H1 (cell line): Measurements from ENCODE around the gene KLHDC8B. TPM values are rescaled to one million over a fixed set of nuclear protein-coding genes. Genes with fewer than 3 reads are reported as not detected.

Source experiments
- CTCF ChIA-PET: fragments of 300-600 bp; sonication (Branson Sonifier 250); formaldehyde crosslinking; loops from one replicate; lab custom pipeline; 2021; ENCODE audit not compliant: partially characterized antibody; lab: Charles Lee
- POLR2A ChIA-PET: fragments of 300-600 bp; sonication (Branson Sonifier 250); formaldehyde crosslinking; loops from one replicate; lab custom pipeline; 2021; ENCODE audit warnings: inconsistent platforms; ENCODE audit not compliant: partially characterized antibody; lab: Charles Lee
- DNase-seq, 2 experiments: peaks; one replicate each; pipeline versions ENCODE4 v3.0.0 to v3.0.0-alpha.2; 2010 to 2022; ENCODE audit warnings: low spot score in 2 of 2, low read depth in 1 of 2, mixed read lengths in 1 of 2
- FAIRE-seq: peaks from 2 replicates; lab custom pipeline; 2011; peaks lifted over from hg19 to GRCh38; lab: Jason Lieb, UNC
- H2AFZ ChIP-seq: 2 replicates; pipeline ENCODE4 v1.8.1; 2012; ENCODE audit warnings: low read length, inconsistent platforms
- H2AK5ac ChIP-seq: 2 replicates; pipeline ENCODE4 v1.6.1; 2013; ENCODE audit warnings: low read depth, low read length
- H2BK120ac ChIP-seq: replicated peaks from 2 replicates; pipeline ENCODE3; 2013; ENCODE audit warnings: low read depth, low read length, inconsistent platforms
- H2BK12ac ChIP-seq: 2 replicates; pipeline ENCODE4 v1.6.1; 2013; ENCODE audit warnings: low read depth, low read length
- H2BK15ac ChIP-seq: 2 replicates; pipeline ENCODE4 v1.6.1; 2013; ENCODE audit warnings: low read length
- H2BK20ac ChIP-seq: 2 replicates; pipeline ENCODE4 v1.6.1; 2013; ENCODE audit warnings: low read length
- H2BK5ac ChIP-seq: 2 replicates; pipeline ENCODE4 v1.6.1; 2013; ENCODE audit warnings: low read depth, low read length
- H3K14ac ChIP-seq: 2 replicates; pipeline ENCODE4 v1.6.1; 2013; ENCODE audit warnings: inconsistent platforms; ENCODE audit not compliant: insufficient read length
- H3K18ac ChIP-seq: 2 replicates; pipeline ENCODE4 v1.6.1; 2013; ENCODE audit warnings: low read length; ENCODE audit errors: extremely low read depth
- H3K23ac ChIP-seq: 2 replicates; pipeline ENCODE4 v1.6.1; 2013; ENCODE audit warnings: inconsistent platforms; ENCODE audit not compliant: insufficient read length
- H3K23me2 ChIP-seq: 2 replicates; pipeline ENCODE4 v1.6.1; 2013; ENCODE audit warnings: low read depth, low read length
- H3K27ac ChIP-seq: 2 replicates; pipeline ENCODE4 v1.6.1; 2011; ENCODE audit warnings: low read depth, low read length, inconsistent platforms
- H3K27me3 ChIP-seq, 4 experiments: replicated peaks in 1 of 4; 1 replicate in 1 of 4; 2 replicates in 3 of 4; pipeline versions ENCODE4 v1.6.1 to v1.8.1; 2011 to 2013; ENCODE audit warnings: low read length in 3 of 4, mild to moderate bottlenecking in 3 of 4, inconsistent platforms in 2 of 4, mixed read lengths in 2 of 4, moderate library complexity in 1 of 4; ENCODE audit not compliant: control insufficient read depth in 3 of 4, insufficient read depth in 3 of 4; ENCODE audit errors: extremely low read depth in 1 of 4
- H3K36me3 ChIP-seq, 4 experiments: 2 replicates each; pipeline versions ENCODE4 v1.6.1 to v1.8.1; 2011 to 2013; ENCODE audit warnings: mild to moderate bottlenecking in 4 of 4, low read length in 3 of 4, moderate library complexity in 2 of 4, control low read depth in 1 of 4, inconsistent platforms in 1 of 4; ENCODE audit not compliant: insufficient read depth in 4 of 4, control insufficient read depth in 2 of 4
- H3K4ac ChIP-seq: replicated peaks from 2 replicates; pipeline ENCODE3; 2013; ENCODE audit warnings: low read length, low read depth, mixed read lengths, inconsistent platforms; ENCODE audit not compliant: insufficient read length
- H3K4me1 ChIP-seq, 4 experiments: replicated peaks in 1 of 4; 1 replicate in 1 of 4; 2 replicates in 3 of 4; pipeline versions ENCODE4 v1.6.1 to v1.8.1; 2011 to 2013; ENCODE audit warnings: low read length in 3 of 4, inconsistent platforms in 2 of 4, mixed read lengths in 1 of 4; ENCODE audit not compliant: insufficient read depth in 4 of 4, control insufficient read depth in 3 of 4
- H3K4me2 ChIP-seq, 2 experiments: 2 replicates each; pipeline versions ENCODE4 v1.6.1 to v1.8.1; 2011 to 2013; ENCODE audit warnings: low read depth in 2 of 2, low read length in 2 of 2, control low read depth in 1 of 2, inconsistent platforms in 1 of 2, mild to moderate bottlenecking in 1 of 2; ENCODE audit not compliant: insufficient read depth in 1 of 2
- H3K4me3 ChIP-seq, 4 experiments: fragments of 200-600, 300-600 bp in 1 of 4; sonication (generic), shearing (Covaris generic), sonication (Bioruptor Twin) in 1 of 4; 2 replicates each; pipeline versions ENCODE4 v1.5.1 to v1.8.1; 2011 to 2016; ENCODE audit warnings: low read length in 4 of 4, low read depth in 3 of 4, control low read depth in 2 of 4, inconsistent platforms in 2 of 4, mild to moderate bottlenecking in 2 of 4, mixed read lengths in 1 of 4, moderate library complexity in 1 of 4; ENCODE audit not compliant: insufficient read depth in 2 of 4; ENCODE audit errors: extremely low read depth in 1 of 4
- H3K56ac ChIP-seq: replicated peaks from 2 replicates; pipeline ENCODE3; 2013; ENCODE audit warnings: low read depth, mild to moderate bottlenecking, mixed read lengths, low read length, inconsistent platforms; ENCODE audit not compliant: insufficient read length
- H3K79me1 ChIP-seq: 2 replicates; pipeline ENCODE4 v1.6.1; 2013; ENCODE audit warnings: low read depth, low read length, control low read depth
- H3K79me2 ChIP-seq, 2 experiments: 2 replicates each; pipeline versions ENCODE4 v1.6.1 to v1.8.1; 2012 to 2013; ENCODE audit warnings: low read length in 2 of 2, mild to moderate bottlenecking in 2 of 2, inconsistent platforms in 1 of 2; ENCODE audit not compliant: insufficient read depth in 2 of 2, control insufficient read depth in 1 of 2
- H3K9ac ChIP-seq, 4 experiments: replicated peaks in 1 of 4; 1 replicate in 1 of 4; 2 replicates in 3 of 4; pipeline versions ENCODE4 v1.6.1 to v1.8.1; 2011 to 2013; ENCODE audit warnings: low read depth in 3 of 4, low read length in 3 of 4, control low read depth in 2 of 4, mild to moderate bottlenecking in 2 of 4, moderate library complexity in 2 of 4, inconsistent platforms in 1 of 4; ENCODE audit errors: extremely low read depth in 1 of 4
- H3K9me3 ChIP-seq, 2 experiments: 2 replicates each; pipeline versions ENCODE4 v1.6.1 to v1.8.1; 2012 to 2013; ENCODE audit warnings: mild to moderate bottlenecking in 2 of 2, moderate library complexity in 2 of 2, control low read depth in 1 of 2, inconsistent platforms in 1 of 2, low read depth in 1 of 2, low read length in 1 of 2, mixed read lengths in 1 of 2; ENCODE audit not compliant: insufficient read depth in 2 of 2
- H4K20me1 ChIP-seq, 2 experiments: replicated peaks in 1 of 2; 2 replicates each; pipeline versions ENCODE3 to v1.8.1; 2011 to 2013; ENCODE audit warnings: inconsistent platforms in 2 of 2, low read length in 2 of 2, mild to moderate bottlenecking in 1 of 2; ENCODE audit not compliant: insufficient read depth in 2 of 2, control insufficient read depth in 1 of 2
- H4K5ac ChIP-seq: 2 replicates; pipeline ENCODE4 v1.6.1; 2013; ENCODE audit warnings: low read length, low read depth, mixed read lengths, inconsistent platforms; ENCODE audit not compliant: insufficient read length
- H4K8ac ChIP-seq: 2 replicates; pipeline ENCODE4 v1.8.0; 2013; ENCODE audit warnings: mild to moderate bottlenecking, moderate library complexity, low read length, inconsistent platforms; ENCODE audit not compliant: insufficient read depth; ENCODE audit errors: extremely low read depth
- H4K91ac ChIP-seq: replicated peaks from 2 replicates; pipeline ENCODE3; 2013; ENCODE audit warnings: low read length, mixed read lengths, inconsistent platforms; ENCODE audit not compliant: insufficient read length
- BCL11A ChIP-seq, 2 experiments: IDR thresholded peaks; one replicate each; pipeline ENCODE4 v1.6.1; 2011; ENCODE audit warnings: low read depth in 2 of 2, low read length in 2 of 2, mild to moderate bottlenecking in 2 of 2
- RAD21 ChIP-seq, 2 experiments: IDR thresholded peaks in 1 of 2; conservative IDR thresholded peaks in 1 of 2; 2 replicates each; pipeline ENCODE4 v1.6.1; 2011; ENCODE audit warnings: low read depth in 2 of 2, low read length in 2 of 2, improper control_type of control experiment in 1 of 2, inconsistent platforms in 1 of 2, mild to moderate bottlenecking in 1 of 2, moderate library complexity in 1 of 2
- SUZ12 ChIP-seq: fragments of 200-600 bp; sonication (generic); IDR thresholded peaks from 2 replicates; pipeline ENCODE4 v1.6.1; 2012; ENCODE audit warnings: mild to moderate bottlenecking, inconsistent platforms, low read length, moderate library complexity, mixed read lengths
- WGBS, 2 experiments: shearing (Covaris generic) in 1 of 2; methylation state at CpG; one replicate each; pipeline versions ENCODE4 v1.1.6 to v1.1.7; 2013 to 2015; ENCODE audit warnings: low lambda C conversion rate in 2 of 2, mixed read lengths in 2 of 2, inconsistent platforms in 1 of 2, low coverage in 1 of 2, missing lambda C conversion rate in 1 of 2; ENCODE audit not compliant: insufficient replicate concordance in 2 of 2, insufficient coverage in 1 of 2, insufficient read length in 1 of 2; ENCODE audit errors: extremely low coverage in 1 of 2, missing lambda C conversion rate in 1 of 2; 5-methylcytosine and 5-hydroxymethylcytosine counted together
- polyA plus RNA-seq, 7 experiments: library from polyadenylated mRNA; depleted of rRNA in 3 of 7; stranded (reverse) in 5 of 7; unstranded in 2 of 7; fragments of >200 nt in 5 of 7; fragments of 200-250 nt in 2 of 7; gene quantifications; 1 replicate in 5 of 7; 2 replicates in 1 of 7; 4 replicates in 1 of 7; pipeline versions ENCODE4 v1.2.1 to v1.2.3, GENCODE V29; 2011 to 2013; ENCODE audit warnings: missing spikeins in 2 of 7, mixed read lengths in 2 of 7
- total RNA-seq: library from RNA; stranded (reverse); fragmentation: NEBNext Ultra II Directional; extraction: Animal tissue kit (Norgen Biotek cat#: 25700); gene quantifications from 2 replicates; pipeline ENCODE4 v1.2.1, GENCODE V29; 2021

KLHDC8B gene
- total and polyA plus RNA-seq, 2 of the 8 experiments (the other 6 are each of a cell fraction or from before 2014, with no cell fraction given): 15.8 to 21.3 TPM

GRCh38 chr3:49131576-49131975 lies 39.8 kb upstream of the KLHDC8B start:
- peak overlapping the region in 2 of 4 experiments; percentile 74 to 92; a peak in 4 of 8 replicates for H3K4me3 ChIP-seq
- H4K8ac ChIP-seq: 0 out of 2 replicates have a peak overlapping the region, but pooled peaks have one; percentile 29
- H3K27ac ChIP-seq: no peak overlapping the region
- ChIA-PET POLR2A (interaction anchor here (0.9 to 2.2 kb wide), 11 partner anchors 10 to 162 kb away, joined by 3 to 19 read pairs (median 4); partner anchors contain the start of genes QARS1 and USP19), CTCF (interaction anchor here (1.3 to 5.5 kb wide), 4 partner anchors 10 to 144 kb away, joined by 3 to 43 read pairs (median 13); partner anchors contain the start of genes KLHDC8B and USP19)
- H2BK5ac ChIP-seq: peak overlapping the region; percentile 35; the same call in 1 of the 2 replicates
- no peak overlapping the region for H3K56ac ChIP-seq
- H3K79me1 ChIP-seq: 0 out of 2 replicates have a peak, but pooled peaks cover 4% of the 10 kb centered on the region
- H4K20me1 ChIP-seq: peaks cover 0 to 4% of the 10 kb centered on the region in 2 experiments
- H2AK5ac ChIP-seq: peak overlapping the region; percentile 75; the same call in 1 of the 2 replicates
- DNase-seq: no peak
- H3K9ac ChIP-seq: 0 out of 7 replicates have a peak overlapping the region, but pooled peaks of 1 of the 4 experiments have one; percentile 36
- H3K23ac ChIP-seq: no peak overlapping the region
- H3K9me3 ChIP-seq: no peaks in the 10 kb centered on the region
- H3K14ac ChIP-seq: no peak overlapping the region
- FAIRE-seq: no peak
- H3K4ac ChIP-seq: no peak overlapping the region
- no peak overlapping the region for H4K5ac ChIP-seq
- H2BK15ac ChIP-seq: no peak overlapping the region; the same call in 1 of the 2 replicates
- H3K27me3 ChIP-seq: no peaks in the 10 kb centered on the region
- H2BK20ac ChIP-seq: no peak overlapping the region
- no peaks in the 10 kb centered on the region for H3K79me2 ChIP-seq
- no peak overlapping the region for H4K91ac ChIP-seq
- WGBS, 2 experiments: 92% methylated on average over 6 of the region's 6 CpGs; no CpG with 5 or more reads in 1 of the 2 experiments
- peaks cover 0 to 8% (median 7%) of the 10 kb centered on the region in 4 experiments; a peak in 6 of 7 replicates for H3K4me1 ChIP-seq
- H2BK120ac ChIP-seq: no peak overlapping the region
- H3K36me3 ChIP-seq: 0 out of 8 replicates have a peak, but pooled peaks cover 0 to 2% (median 0%) of the 10 kb centered on the region in 4 experiments
- H3K4me2 ChIP-seq: peak overlapping the region; percentile 76 to 90; a peak in 2 of 4 replicates
- TF ChIP-seq BCL11A (IDR thresholded peaks at IDR 0.05; ENCODE audit: low read depth in 2 of 2, low read length in 2 of 2) (no peak), SUZ12 (no peak), RAD21 (IDR thresholded peaks at IDR 0.05 in 1 of 2, conservative IDR thresholded peaks at IDR 0.05 in 1 of 2; ENCODE audit: low read depth in 2 of 2, low read length in 2 of 2) (no peak)
- H2AFZ ChIP-seq: no peak overlapping the region
- H2BK12ac ChIP-seq: 0 out of 2 replicates have a peak overlapping the region, but pooled peaks have one; percentile 71
- peaks cover 12% of the 10 kb centered on the region for H3K23me2 ChIP-seq
- no peak overlapping the region for H3K18ac ChIP-seq
